ENCODE measurements around the gene ATOSA.

DNA sequence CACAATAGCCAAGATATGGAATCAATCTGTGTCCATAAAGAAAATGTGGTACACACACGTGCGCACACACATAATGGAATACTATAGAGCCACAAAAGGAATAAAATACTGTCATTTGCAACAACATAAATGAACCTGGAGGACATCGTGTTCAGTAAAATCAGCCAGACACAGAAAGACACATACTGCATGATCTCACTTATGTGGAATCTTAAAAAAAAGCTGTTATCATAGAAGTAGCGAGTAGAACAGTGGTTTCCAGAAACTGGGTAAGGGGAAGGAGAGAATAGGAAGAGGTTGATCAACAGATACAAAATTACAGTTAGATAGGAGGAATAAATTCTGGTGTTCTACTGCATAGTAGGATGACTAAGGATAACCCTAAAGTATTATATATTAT is 11.1 kb downstream of the ATOSA start:
- TF ChIP-seq, protein P1, sequence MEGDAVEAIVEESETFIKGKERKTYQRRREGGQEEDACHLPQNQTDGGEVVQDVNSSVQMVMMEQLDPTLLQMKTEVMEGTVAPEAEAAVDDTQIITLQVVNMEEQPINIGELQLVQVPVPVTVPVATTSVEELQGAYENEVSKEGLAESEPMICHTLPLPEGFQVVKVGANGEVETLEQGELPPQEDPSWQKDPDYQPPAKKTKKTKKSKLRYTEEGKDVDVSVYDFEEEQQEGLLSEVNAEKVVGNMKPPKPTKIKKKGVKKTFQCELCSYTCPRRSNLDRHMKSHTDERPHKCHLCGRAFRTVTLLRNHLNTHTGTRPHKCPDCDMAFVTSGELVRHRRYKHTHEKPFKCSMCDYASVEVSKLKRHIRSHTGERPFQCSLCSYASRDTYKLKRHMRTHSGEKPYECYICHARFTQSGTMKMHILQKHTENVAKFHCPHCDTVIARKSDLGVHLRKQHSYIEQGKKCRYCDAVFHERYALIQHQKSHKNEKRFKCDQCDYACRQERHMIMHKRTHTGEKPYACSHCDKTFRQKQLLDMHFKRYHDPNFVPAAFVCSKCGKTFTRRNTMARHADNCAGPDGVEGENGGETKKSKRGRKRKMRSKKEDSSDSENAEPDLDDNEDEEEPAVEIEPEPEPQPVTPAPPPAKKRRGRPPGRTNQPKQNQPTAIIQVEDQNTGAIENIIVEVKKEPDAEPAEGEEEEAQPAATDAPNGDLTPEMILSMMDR (IDR thresholded peaks at IDR 0.05) = no peak
- no peak for TF ChIP-seq POLR2A (IDR thresholded peaks at IDR 0.05)

Measured in ovary (tissue), 3 donors.